Caco-2 (cell line): Measurements from ENCODE around the gene SOX18. TPM values are rescaled to one million over a fixed set of nuclear protein-coding genes. Genes with fewer than 3 reads are reported as not detected.
A peak's percentile ranks its signal among the peaks of the same experiment; 100 is the strongest.

Experiments
- BruUV-seq: library from RNA; stranded (reverse); fragments of 400-500 nt; replicated peaks from 2 replicates; lab custom pipeline; 2021; lab: Mats Ljungman, UMichigan
- CTCF ChIA-PET: fragments of 300-600 bp; sonication (Branson Sonifier 250); formaldehyde crosslinking; loops from one replicate; lab custom pipeline; 2022; ENCODE audit warnings: antibody characterized with exemption; lab: Charles Lee
- POLR2A ChIA-PET: fragments of 300-600 bp; sonication (Branson Sonifier 250); formaldehyde crosslinking; loops from one replicate; lab custom pipeline; 2022; ENCODE audit warnings: antibody characterized with exemption; lab: Charles Lee
- DNase-seq, 2 experiments: peaks; one replicate each; pipeline versions ENCODE4 v3.0.0 to v3.0.0-alpha.2; 2020 to 2022
- H3K27me3 ChIP-seq: replicated peaks from 2 replicates; pipeline ENCODE4 v1.6.0; 2011; ENCODE audit warnings: low read length; ENCODE audit not compliant: control insufficient read depth, insufficient read depth
- H3K36me3 ChIP-seq: 2 replicates; pipeline ENCODE4 v1.5.1; 2011; ENCODE audit warnings: low read length; ENCODE audit not compliant: control insufficient read depth, insufficient read depth
- H3K4me1 ChIP-seq: fragments of 250-450 bp; sonication (Bioruptor Pico); 2 replicates; pipeline ENCODE4 v1.5.1; 2020; ENCODE audit warnings: mild to moderate bottlenecking
- H3K4me3 ChIP-seq: 2 replicates; pipeline ENCODE4 v1.5.1; 2011; ENCODE audit warnings: low read depth, mild to moderate bottlenecking, control low read depth, low read length
- H3K9me3 ChIP-seq: fragments of 250-450 bp; sonication (Bioruptor Pico); 2 replicates; pipeline ENCODE4 v1.5.1; 2020; ENCODE audit warnings: mild to moderate bottlenecking, moderate library complexity
- H3K27ac Mint-ChIP-seq: one replicate; pipeline ENCODE4 v1.8.0; 2022; ENCODE audit warnings: mixed read lengths; ENCODE audit not compliant: unreplicated experiment
- H3K27me3 Mint-ChIP-seq: one replicate; pipeline ENCODE4 v1.8.0; 2022; ENCODE audit warnings: mixed read lengths; ENCODE audit not compliant: insufficient read depth, unreplicated experiment
- H3K36me3 Mint-ChIP-seq: one replicate; pipeline ENCODE4 v1.8.0; 2022; ENCODE audit warnings: mild to moderate bottlenecking, mixed read lengths; ENCODE audit not compliant: insufficient read depth, unreplicated experiment
- H3K4me1 Mint-ChIP-seq: one replicate; pipeline ENCODE4 v1.8.0; 2022; ENCODE audit warnings: low read depth, mixed read lengths; ENCODE audit not compliant: unreplicated experiment
- H3K4me3 Mint-ChIP-seq: one replicate; pipeline ENCODE4 v1.8.0; 2022; ENCODE audit warnings: mild to moderate bottlenecking, moderate library complexity, mixed read lengths; ENCODE audit not compliant: unreplicated experiment
- H3K9me3 Mint-ChIP-seq: one replicate; pipeline ENCODE4 v1.8.0; 2022; ENCODE audit warnings: mixed read lengths; ENCODE audit not compliant: unreplicated experiment
- intact Hi-C: fragments of 100-400 bp; cut with micrococcal nuclease; formaldehyde crosslinking; loops from one replicate; pipeline ENCODE4 v1.10.0; 2022; ENCODE audit not compliant: unreplicated experiment
- total RNA-seq: library from RNA; stranded (reverse); gene quantifications from 2 replicates; pipeline ENCODE4 v1.2.3, GENCODE V29; 2022
- TF ChIP-seq, protein P1 (sequence below), 2 experiments: fragments of 200-600 bp in 1 of 2; IDR thresholded peaks; 1 replicate in 1 of 2; 2 replicates in 1 of 2; pipeline versions ENCODE4 v1.5.1 to v1.8.0; 2011 to 2022; ENCODE audit warnings: antibody characterized with exemption in 1 of 2, control low read depth in 1 of 2, inconsistent platforms in 1 of 2, low read depth in 1 of 2, low read length in 1 of 2, mild to moderate bottlenecking in 1 of 2, moderate library complexity in 1 of 2; ENCODE audit not compliant: insufficient read depth in 1 of 2, severe bottlenecking in 1 of 2, unreplicated experiment in 1 of 2

Gene SOX18
- total RNA-seq, 1 experiment from 2014 or later, result 0.84 TPM

GRCh38 chr20:64084685-64085152 is 35.3 kb upstream of the SOX18 start:
- intact Hi-C loops, result no loop called here
- Mint-ChIP-seq H3K4me1 (peaks cover 16% of the 10 kb centered on the region), H3K9me3 (no peaks in the 10 kb centered on the region), H3K4me3 (peak overlapping the region; percentile 85), H3K27me3 (peaks cover 29% of the 10 kb centered on the region), H3K27ac (no peak overlapping the region), H3K36me3 (peaks cover 12% of the 10 kb centered on the region)
- no TSS peak for BruUV-seq
- H3K9me3 ChIP-seq, result no peaks in the 10 kb centered on the region
- peaks cover 25% of the 10 kb centered on the region for H3K4me1 ChIP-seq
- ChIA-PET POLR2A (interaction anchor here (0.8 kb wide), 1 partner anchor 22 kb away, joined by 3 read pairs; the partner anchor contains the start of gene TCEA2), CTCF (interaction anchor here (0.5 to 3.8 kb wide), 5 partner anchors 14 to 570 kb away, joined by 3 to 49 read pairs (median 8); partner anchors contain the start of gene TCEA2)
- H3K36me3 ChIP-seq, result no peaks in the 10 kb centered on the region
- H3K27me3 ChIP-seq, result peaks cover 4% of the 10 kb centered on the region
- H3K4me3 ChIP-seq, result no peak overlapping the region
- no peak for DNase-seq
- TF ChIP-seq, protein P1, sequence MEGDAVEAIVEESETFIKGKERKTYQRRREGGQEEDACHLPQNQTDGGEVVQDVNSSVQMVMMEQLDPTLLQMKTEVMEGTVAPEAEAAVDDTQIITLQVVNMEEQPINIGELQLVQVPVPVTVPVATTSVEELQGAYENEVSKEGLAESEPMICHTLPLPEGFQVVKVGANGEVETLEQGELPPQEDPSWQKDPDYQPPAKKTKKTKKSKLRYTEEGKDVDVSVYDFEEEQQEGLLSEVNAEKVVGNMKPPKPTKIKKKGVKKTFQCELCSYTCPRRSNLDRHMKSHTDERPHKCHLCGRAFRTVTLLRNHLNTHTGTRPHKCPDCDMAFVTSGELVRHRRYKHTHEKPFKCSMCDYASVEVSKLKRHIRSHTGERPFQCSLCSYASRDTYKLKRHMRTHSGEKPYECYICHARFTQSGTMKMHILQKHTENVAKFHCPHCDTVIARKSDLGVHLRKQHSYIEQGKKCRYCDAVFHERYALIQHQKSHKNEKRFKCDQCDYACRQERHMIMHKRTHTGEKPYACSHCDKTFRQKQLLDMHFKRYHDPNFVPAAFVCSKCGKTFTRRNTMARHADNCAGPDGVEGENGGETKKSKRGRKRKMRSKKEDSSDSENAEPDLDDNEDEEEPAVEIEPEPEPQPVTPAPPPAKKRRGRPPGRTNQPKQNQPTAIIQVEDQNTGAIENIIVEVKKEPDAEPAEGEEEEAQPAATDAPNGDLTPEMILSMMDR (IDR thresholded peaks at IDR 0.05; ENCODE audit: insufficient read depth in 1 of 2, low read depth in 1 of 2, low read length in 1 of 2, severe bottlenecking in 1 of 2, unreplicated experiment in 1 of 2), result no peak

- Mint-ChIP-seq H3K27me3 (peaks cover 24% of the 10 kb centered on the region), H3K4me1 (peaks cover 18% of the 10 kb centered on the region), H3K9me3 (no peaks in the 10 kb centered on the region), H3K27ac (no peak within 1 kb of the TSS), H3K4me3 (peak within 1 kb of the TSS; percentile 85), H3K36me3 (peaks cover 12% of the 10 kb centered on the region)
- Histone ChIP-seq H3K9me3 (no peaks in the 10 kb centered on the region), H3K4me3 (peak within 1 kb of the TSS; percentile 63), H3K36me3 (no peaks in the 10 kb centered on the region), H3K27me3 (peaks cover 4% of the 10 kb centered on the region), H3K4me1 (peaks cover 25% of the 10 kb centered on the region)
- TF ChIP-seq, protein P1 (IDR thresholded peaks at IDR 0.05; ENCODE audit: insufficient read depth in 1 of 2, low read depth in 1 of 2, low read length in 1 of 2, severe bottlenecking in 1 of 2, unreplicated experiment in 1 of 2), result no peak
- DNase-seq, result no peak
- no TSS peak for BruUV-seq
- intact Hi-C loops, result loop anchor here (1.0 kb wide), 1 partner anchor 36 kb away; no protein-coding TSS in a partner anchor
- POLR2A ChIA-PET, result interaction anchor here (0.8 kb wide), 1 partner anchor 21 kb away, joined by 3 read pairs; the partner anchor contains the start of gene TCEA2
- CTCF ChIA-PET, result interaction anchor here (0.6 to 3.8 kb wide), 25 partner anchors 9 to 587 kb away, joined by 3 to 49 read pairs (median 4); partner anchors contain the start of genes PCMTD2, PRPF6, SAMD10 and TCEA2
Observed at GRCh38 chr20:64083804-64084684, 34.6 kb upstream of the SOX18 start, which contains the start of gene LKAAEAR1. Gene LKAAEAR1, minus strand, starts transcription at chr20:64084398. Its CDS starts 179 bp downstream, at chr20:64084219.

GRCh38 chr20:64083378-64083803 is 34.0 kb upstream of the SOX18 start:
- H3K4me3 Mint-ChIP-seq, result peak overlapping the region; percentile 85
- H3K36me3 Mint-ChIP-seq, result peaks cover 11% of the 10 kb centered on the region
- TF ChIP-seq, protein P1 (IDR thresholded peaks at IDR 0.05; ENCODE audit: insufficient read depth in 1 of 2, low read depth in 1 of 2, low read length in 1 of 2, severe bottlenecking in 1 of 2, unreplicated experiment in 1 of 2), result peak; percentile 88 to 92
- peaks cover 18% of the 10 kb centered on the region for H3K27me3 Mint-ChIP-seq
- H3K4me1 Mint-ChIP-seq, result peaks cover 24% of the 10 kb centered on the region
- H3K4me1 ChIP-seq, result peaks cover 31% of the 10 kb centered on the region
- no peaks in the 10 kb centered on the region for H3K36me3 ChIP-seq
- no peak overlapping the region for H3K27ac Mint-ChIP-seq
- ChIA-PET POLR2A (interaction anchor here (0.5 to 0.6 kb wide), 2 partner anchors 103 to 509 kb away, joined by 4 to 5 read pairs; partner anchors contain the start of genes HELZ2 and PRPF6), CTCF (interaction anchor here (0.6 to 3.8 kb wide), 24 partner anchors 10 to 587 kb away, joined by 3 to 49 read pairs (median 4); partner anchors contain the start of genes PCMTD2, PRPF6, SAMD10 and TCEA2)
- no peaks in the 10 kb centered on the region for H3K9me3 Mint-ChIP-seq
- no peaks in the 10 kb centered on the region for H3K9me3 ChIP-seq
- intact Hi-C loops, result loop anchor here (1.0 kb wide), 1 partner anchor 37 kb away; no protein-coding TSS in a partner anchor
- peak overlapping the region; percentile 63 for H3K4me3 ChIP-seq
- peak; percentile 88 to 94 for DNase-seq
- peaks cover 4% of the 10 kb centered on the region for H3K27me3 ChIP-seq
- no TSS peak for BruUV-seq
